ENCODE measurements around the gene ARHGEF4. TPM values are rescaled to one million over a fixed set of nuclear protein-coding genes. Genes with fewer than 3 reads are reported as not detected.
"Not testable (repeated sequence)": the region's sequence is repeated elsewhere in the genome, so short reads cannot be mapped to it uniquely, and the experiment has no call there.

Gene ARHGEF4
- total RNA-seq, 1 donor from 2014 or later, result 5.1 TPM

DNA sequence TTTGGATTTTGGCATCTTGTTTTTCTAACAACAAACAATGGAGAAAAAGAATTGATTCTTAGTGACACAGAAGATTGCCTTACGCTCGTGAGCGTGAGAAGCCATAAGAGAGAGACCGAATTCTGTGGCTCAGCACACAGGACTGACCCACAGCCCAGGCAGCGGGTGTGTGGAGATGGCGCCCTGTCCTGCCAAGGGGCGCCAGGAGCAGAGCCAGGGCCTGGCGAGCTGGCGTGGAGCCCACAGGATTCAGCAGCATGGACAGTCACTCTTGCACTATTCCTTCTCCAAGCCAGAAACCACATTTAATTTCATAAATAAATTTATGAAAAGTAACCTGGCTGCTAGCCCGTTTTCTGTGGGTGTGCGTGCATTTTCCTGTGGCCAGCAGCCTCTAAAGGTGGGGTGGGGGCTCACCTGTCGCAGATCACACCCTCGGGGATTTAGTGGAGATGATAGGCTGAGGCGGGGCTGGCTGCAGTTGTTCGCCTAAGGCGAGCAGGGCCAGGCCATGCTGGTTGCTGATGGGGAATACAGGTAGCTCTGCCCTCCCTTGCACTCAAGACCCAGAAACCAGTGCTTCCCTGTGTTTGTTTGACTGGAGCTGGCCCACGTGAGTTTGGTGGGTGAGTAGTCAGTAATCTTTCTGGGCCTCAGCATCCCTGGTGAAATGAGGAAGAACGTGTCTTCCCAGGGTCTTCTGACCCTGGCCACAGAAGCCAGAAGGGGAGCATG, 210.4 kb downstream of the ARHGEF4 start:
- DNase-seq (no peak), ATAC-seq (ENCODE audit: poor library complexity) (peak; percentile 71)
- intact Hi-C loops (cut with DNase I), result no loop called here

- DNase-seq (no peak), ATAC-seq (ENCODE audit: poor library complexity) (no peak)
- intact Hi-C loops (cut with DNase I), result no loop called here
Measured at GRCh38 chr2:131047920-131048560, 211.3 kb downstream of the ARHGEF4 start.

DNA sequence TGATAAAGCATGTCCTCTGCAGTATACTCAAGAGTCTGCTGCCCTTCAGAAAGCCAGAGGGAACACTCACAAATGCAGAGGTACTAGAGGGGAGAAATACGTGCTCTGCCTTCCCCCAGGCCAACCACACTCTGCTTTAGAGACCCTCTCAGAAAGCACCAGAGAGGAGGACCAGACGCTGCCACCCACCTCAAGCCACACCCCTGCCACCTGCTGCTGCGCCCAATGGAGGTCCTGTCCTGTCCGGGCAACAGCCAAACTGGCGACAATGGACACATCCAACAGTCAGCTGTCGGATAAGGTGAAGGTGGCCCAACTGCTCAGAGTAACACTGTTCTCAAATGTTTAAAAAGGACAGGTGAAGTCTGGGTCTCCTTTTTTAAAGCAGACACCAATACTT, 211.9 kb downstream of the ARHGEF4 start:
- DNase-seq (no peak), ATAC-seq (ENCODE audit: poor library complexity) (no peak)
- intact Hi-C loops (cut with DNase I), result no loop called here

- ATAC-seq (ENCODE audit: poor library complexity), result no peak
- intact Hi-C loops (cut with DNase I), result no loop called here
- DNase-seq, result no peak
Measured at GRCh38 chr2:131049150-131049718, 212.5 kb downstream of the ARHGEF4 start.

DNA sequence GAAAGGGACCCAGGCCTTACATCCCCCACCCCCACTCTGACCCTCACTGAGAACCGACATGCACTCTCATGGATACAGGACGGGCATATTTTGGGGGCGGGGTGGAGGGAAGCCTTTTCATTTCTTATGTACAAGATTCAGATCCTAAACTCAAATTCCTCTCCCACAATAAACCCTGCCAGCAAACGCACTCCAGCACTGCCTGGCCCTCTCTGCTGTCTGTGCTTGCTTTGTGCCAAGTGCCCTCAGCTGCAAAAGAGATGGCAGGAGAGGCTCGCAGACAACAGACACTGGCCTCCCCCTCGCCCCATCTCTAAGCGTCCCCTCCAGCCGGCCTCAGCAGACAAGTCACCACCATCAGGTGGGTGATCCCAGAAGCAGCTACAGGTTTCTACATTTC, 214.2 kb downstream of the ARHGEF4 start:
- intact Hi-C loops (cut with DNase I), result no loop called here
- ATAC-seq (ENCODE audit: poor library complexity), result no peak
- DNase-seq, result no peak

GRCh38 chr2:131052741-131053263, 216.1 kb downstream of the ARHGEF4 start:
- intact Hi-C loops (cut with DNase I), result no loop called here
- ATAC-seq (ENCODE audit: poor library complexity), result no peak
- DNase-seq, result no peak

- DNase-seq (no peak), ATAC-seq (ENCODE audit: poor library complexity) (no peak)
- intact Hi-C loops (cut with DNase I), result no loop called here
Measured at GRCh38 chr2:131054488-131054887, 217.8 kb downstream of the ARHGEF4 start.

- ATAC-seq (ENCODE audit: poor library complexity) (peak; percentile 38), DNase-seq (no peak)
- intact Hi-C loops (cut with DNase I), result no loop called here
Measured at GRCh38 chr2:131055169-131056065, 218.7 kb downstream of the ARHGEF4 start.

DNA sequence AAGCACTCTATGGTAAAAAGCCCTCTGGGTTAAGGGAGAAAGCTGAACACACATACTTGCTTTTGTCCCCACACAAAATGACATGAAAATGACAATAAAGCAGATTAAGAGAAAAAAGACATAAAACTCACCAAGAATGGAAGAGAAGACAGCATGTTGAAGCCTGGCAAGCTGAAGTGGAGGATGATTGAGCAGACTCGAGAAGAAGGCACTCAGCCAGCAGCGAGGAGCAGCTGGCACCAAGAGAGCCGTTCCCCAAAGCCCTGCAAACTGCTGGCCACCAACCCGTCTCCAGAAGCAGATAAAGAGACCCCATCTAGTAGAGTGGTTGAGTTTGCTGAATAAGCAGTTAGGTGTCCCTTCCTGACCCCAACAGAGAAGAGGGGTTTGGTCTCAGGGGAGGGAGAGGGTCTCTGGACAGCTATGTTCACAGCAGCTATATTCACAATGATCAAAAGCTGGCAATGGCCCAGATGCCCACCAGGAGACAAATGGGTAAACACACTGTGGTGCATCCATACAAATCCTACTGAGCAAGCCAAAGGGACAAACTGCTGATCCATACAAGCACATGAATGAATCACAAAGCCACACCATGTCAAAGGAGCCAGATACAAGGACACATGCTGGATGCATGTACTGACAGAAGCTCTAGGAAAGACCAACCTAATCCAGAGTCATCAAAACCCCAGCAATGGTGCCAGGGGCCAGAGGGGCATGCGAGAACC, 219.7 kb downstream of the ARHGEF4 start:
- DNase-seq (no peak), ATAC-seq (ENCODE audit: poor library complexity) (peak; percentile 67)
- intact Hi-C loops (cut with DNase I), result no loop called here

DNA sequence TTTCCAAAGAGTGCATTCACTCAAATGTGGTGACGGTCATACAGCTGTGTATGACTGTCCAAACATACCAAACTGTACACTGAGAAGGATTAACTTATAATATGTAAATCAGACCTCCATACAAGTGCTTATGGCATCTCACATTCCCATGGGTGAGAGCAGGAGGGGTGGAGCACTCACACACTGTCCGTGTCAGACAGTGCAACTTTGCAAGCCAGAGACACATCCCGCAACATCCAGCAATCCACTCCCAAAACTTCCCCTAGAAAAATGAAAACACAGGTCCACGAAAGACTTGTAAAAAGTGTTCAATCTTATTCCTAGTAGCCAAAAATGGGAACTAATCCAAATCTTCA, 220.2 kb downstream of the ARHGEF4 start:
- intact Hi-C loops (cut with DNase I), result no loop called here
- DNase-seq, result no peak
- no peak for ATAC-seq (ENCODE audit: poor library complexity)

GRCh38 chr2:131058214-131058843, 221.6 kb downstream of the ARHGEF4 start:
- ATAC-seq (ENCODE audit: poor library complexity) (no peak), DNase-seq (no peak)
- intact Hi-C loops (cut with DNase I), result no loop called here

- intact Hi-C loops (cut with DNase I), result no loop called here
- no peak for DNase-seq
Measured at GRCh38 chr2:131058920-131059319, 222.2 kb downstream of the ARHGEF4 start.

DNA sequence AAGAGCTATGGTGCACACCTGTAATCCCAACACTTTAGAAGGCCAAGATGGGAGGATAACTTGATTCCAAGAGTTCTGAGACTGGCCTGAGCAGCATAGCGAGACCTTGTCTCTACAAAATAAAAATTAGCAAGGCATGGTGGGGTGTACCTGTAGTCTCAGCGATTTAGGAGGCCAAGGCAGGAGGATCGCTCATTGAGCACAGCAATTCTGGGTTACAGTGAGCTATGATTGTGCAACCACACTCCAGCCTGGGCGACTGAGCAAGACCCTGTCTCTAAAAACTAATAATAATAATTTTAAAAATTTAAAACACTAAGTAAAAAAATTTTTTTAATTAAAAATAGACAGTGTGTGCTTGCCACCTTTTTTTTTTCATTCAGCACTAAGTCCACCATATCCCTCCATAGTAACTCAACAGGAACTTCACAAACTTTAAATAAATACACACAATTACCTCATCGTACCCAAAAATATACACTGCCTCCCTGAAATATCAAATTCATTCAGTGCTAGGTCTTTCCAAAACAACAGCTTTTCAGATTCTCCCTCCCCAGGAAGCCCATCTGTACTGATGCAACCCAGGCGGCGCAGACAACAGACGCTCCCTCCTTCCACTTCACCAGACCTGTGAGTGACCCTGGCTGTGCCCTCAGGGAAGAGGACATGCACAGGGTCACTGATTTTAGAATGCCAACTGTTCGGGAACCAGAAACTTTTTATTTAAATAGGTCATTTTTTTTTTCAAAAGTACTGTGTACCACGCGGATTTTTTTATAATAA, 227.0 kb downstream of the ARHGEF4 start:
- intact Hi-C loops (cut with DNase I), result no loop called here
- DNase-seq (no peak), ATAC-seq (ENCODE audit: poor library complexity) (peak; percentile 51)

More at GRCh38 chr2:131058920-131059319, 222.2 kb downstream of the ARHGEF4 start:
- no peak for ATAC-seq (ENCODE audit: poor library complexity)

- intact Hi-C loops (cut with DNase I), result no loop called here
- peak; percentile 43 for ATAC-seq (ENCODE audit: poor library complexity)
- no peak for DNase-seq
Measured at GRCh38 chr2:131064589-131065512, 228.1 kb downstream of the ARHGEF4 start.

DNA sequence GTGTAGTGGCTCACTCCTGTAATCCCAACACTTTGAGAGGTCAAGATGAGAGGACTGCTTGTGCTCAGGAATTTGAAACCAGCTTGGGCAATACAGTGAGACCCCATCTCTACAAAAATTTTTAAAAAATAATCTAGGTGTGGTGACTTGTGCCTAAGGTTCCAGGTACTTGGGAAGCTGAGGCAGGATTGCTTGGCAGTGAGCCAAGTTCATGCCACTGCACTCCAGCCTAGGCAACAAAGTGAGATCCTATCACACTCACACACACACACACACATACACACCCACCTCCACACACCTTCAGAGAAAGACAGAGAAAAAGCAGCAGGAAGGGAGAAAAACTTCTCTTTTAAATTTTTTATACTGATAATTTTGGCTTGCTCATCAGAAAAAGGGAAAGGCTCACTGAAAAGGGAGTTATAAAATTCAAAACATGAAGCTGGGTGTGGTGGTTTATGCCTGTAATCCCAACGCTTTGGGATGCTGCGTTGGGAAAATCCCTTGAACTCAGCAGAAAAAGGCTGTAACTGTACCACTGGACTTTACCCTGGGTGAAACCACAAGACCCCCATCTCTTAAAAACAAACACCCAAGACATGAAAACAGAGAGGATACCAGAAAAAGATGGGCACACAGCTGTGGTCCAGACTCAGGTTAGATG, 230.9 kb downstream of the ARHGEF4 start:
- intact Hi-C loops (cut with DNase I), result no loop called here
- no peak for ATAC-seq (ENCODE audit: poor library complexity)

GRCh38 chr2:131068172-131068571, 231.5 kb downstream of the ARHGEF4 start:
- ATAC-seq (ENCODE audit: poor library complexity); DNase-seq; intact Hi-C loops (cut with DNase I): not testable (repeated sequence)

More for the DNA sequence above, 230.9 kb downstream of the ARHGEF4 start:
- no peak for DNase-seq

Data from Right ventricle myocardium superior (tissue), 1 donor.